GM23248 (cell line): ENCODE measurements around the gene SRPK2. TPM values are rescaled to one million over a fixed set of nuclear protein-coding genes. Genes with fewer than 3 reads are reported as not detected.

Experiments
- DNase-seq: peaks from one replicate; pipeline ENCODE4 v3.0.0-alpha.2; 2015
- H2AFZ ChIP-seq: fragments of 200-600 bp; sonication (generic); 2 replicates; pipeline ENCODE4 v1.6.1; 2016; ENCODE audit warnings: antibody characterized with exemption
- H3F3A ChIP-seq: fragments of 200-600 bp; sonication (generic); 2 replicates; pipeline ENCODE4 v1.6.1; 2016; ENCODE audit warnings: mild to moderate bottlenecking, antibody characterized with exemption, mixed run types; ENCODE audit not compliant: insufficient read depth
- H3K27ac ChIP-seq: fragments of 200-600 bp; sonication (generic); 2 replicates; pipeline ENCODE4 v1.5.1; 2016; ENCODE audit warnings: mild to moderate bottlenecking
- H3K27me3 ChIP-seq: fragments of 200-600 bp; sonication (generic); replicated peaks from 2 replicates; pipeline ENCODE4 v1.6.1; 2016; ENCODE audit warnings: mild to moderate bottlenecking; ENCODE audit not compliant: insufficient read depth
- H3K36me3 ChIP-seq: fragments of 200-600 bp; sonication (generic); 2 replicates; pipeline ENCODE4 v1.6.1; 2016; ENCODE audit warnings: low read depth, mild to moderate bottlenecking
- H3K4me1 ChIP-seq: fragments of 200-600 bp; sonication (generic); 2 replicates; pipeline ENCODE4 v1.6.1; 2016; ENCODE audit warnings: mild to moderate bottlenecking; ENCODE audit not compliant: insufficient read depth
- H3K4me2 ChIP-seq: fragments of 200-600 bp; sonication (generic); one replicate; pipeline ENCODE4 v1.6.1; 2016; ENCODE audit warnings: mild to moderate bottlenecking; ENCODE audit not compliant: unreplicated experiment
- H3K4me3 ChIP-seq: fragments of 200-600 bp; sonication (generic); 2 replicates; pipeline ENCODE4 v1.5.1; 2016; ENCODE audit warnings: mild to moderate bottlenecking
- H3K79me2 ChIP-seq: fragments of 200-600 bp; sonication (generic); 2 replicates; pipeline ENCODE4 v1.6.1; 2016; ENCODE audit warnings: mild to moderate bottlenecking; ENCODE audit not compliant: insufficient read depth
- H3K9ac ChIP-seq: fragments of 200-600 bp; sonication (generic); 2 replicates; pipeline ENCODE4 v1.6.1; 2016; ENCODE audit warnings: mild to moderate bottlenecking
- H3K9me2 ChIP-seq: fragments of 200-600 bp; sonication (generic); 2 replicates; pipeline ENCODE4 v1.6.1; 2016; ENCODE audit warnings: mixed run types, mild to moderate bottlenecking, moderate library complexity; ENCODE audit not compliant: insufficient read depth
- H3K9me3 ChIP-seq: fragments of 200-600 bp; sonication (generic); one replicate; pipeline ENCODE4 v1.6.1; 2017; ENCODE audit warnings: low read depth
- H4K20me1 ChIP-seq: fragments of 200-600 bp; sonication (generic); 2 replicates; pipeline ENCODE4 v1.6.0; 2016; ENCODE audit not compliant: insufficient read depth
- EZH2 ChIP-seq: fragments of 200-600 bp; sonication (generic); IDR thresholded peaks from 2 replicates; pipeline ENCODE4 v1.6.1; 2018; ENCODE audit warnings: antibody characterized with exemption, mild to moderate bottlenecking; ENCODE audit not compliant: insufficient read depth, poor library complexity, severe bottlenecking
- EZH2phosphoT487 ChIP-seq: fragments of 200-600 bp; sonication (generic); IDR thresholded peaks from 2 replicates; pipeline ENCODE4 v1.6.1; 2018; ENCODE audit warnings: antibody characterized with exemption, moderate library complexity, mild to moderate bottlenecking, low read depth; ENCODE audit not compliant: insufficient read depth
- WGBS, 2 experiments: methylation state at CpG; one replicate each; pipeline ENCODE4 v1.1.6; 2015 to 2017; ENCODE audit warnings: low lambda C conversion rate in 2 of 2, low coverage in 1 of 2; ENCODE audit errors: missing lambda C conversion rate in 2 of 2; 5-methylcytosine and 5-hydroxymethylcytosine counted together
- in situ Hi-C: fragments of 300-500 bp; cut with MboI; formaldehyde crosslinking; loops from 2 replicates; pipeline ENCODE4 v1.15.0; 2020
- polyA plus RNA-seq: library from polyadenylated mRNA; unstranded; fragments of >200 nt; fragmentation: Nextera tagmentation; extraction: Ambion mirVana; gene quantifications from 2 replicates; pipeline ENCODE4 v1.2.1, GENCODE V29; 2016
- total RNA-seq: library from RNA; depleted of rRNA; stranded (reverse); fragments of >200 nt; shearing (Covaris generic); gene quantifications from 2 replicates; pipeline ENCODE4 v1.2.3, GENCODE V29; 2014

The SRPK2 gene
- total and polyA plus RNA-seq, 2 experiments from 2014 or later = 53.1 to 85.2 TPM

- H3K4me2 ChIP-seq = no peak overlapping the region
- H3K27ac ChIP-seq = no peak overlapping the region
- H3K4me3 ChIP-seq = no peak overlapping the region
- H3K9me2 ChIP-seq = no peaks in the 10 kb centered on the region
- H4K20me1 ChIP-seq = no peaks in the 10 kb centered on the region; the same call in 1 of the 2 replicates
- in situ Hi-C loops = no loop called here
- no peaks in the 10 kb centered on the region for H3K36me3 ChIP-seq
- TF ChIP-seq EZH2 (no peak), EZH2phosphoT487 (no peak)
- H3K9me3 ChIP-seq = no peaks in the 10 kb centered on the region
- peaks cover 93% of the 10 kb centered on the region for H3K79me2 ChIP-seq
- no peaks in the 10 kb centered on the region for H3K4me1 ChIP-seq
- 92 to 95% methylated on average over 3 of the region's 3 CpGs for WGBS, 2 experiments
- no peaks in the 10 kb centered on the region for H3K27me3 ChIP-seq
- H3K9ac ChIP-seq = no peak overlapping the region
- H2AFZ ChIP-seq = no peak overlapping the region
- no peaks in the 10 kb centered on the region for H3F3A ChIP-seq
- no peak for DNase-seq
These were observed 99.0 kb downstream of the SRPK2 start for GRCh38 chr7:105289704-105290103.

GRCh38 chr7:105286441-105286840, 102.3 kb downstream of the SRPK2 start:
- in situ Hi-C loops = no loop called here
- Histone ChIP-seq H3K4me1 (no peaks in the 10 kb centered on the region), H3F3A (no peaks in the 10 kb centered on the region), H3K27me3 (no peaks in the 10 kb centered on the region), H3K27ac (no peak overlapping the region), H3K9me2 (no peaks in the 10 kb centered on the region), H3K4me3 (no peak overlapping the region), H3K79me2 (peaks cover 95% of the 10 kb centered on the region), H3K9ac (no peak overlapping the region), H3K9me3 (no peaks in the 10 kb centered on the region), H2AFZ (no peak overlapping the region), H4K20me1 (no peaks in the 10 kb centered on the region; the same call in 1 of the 2 replicates), H3K36me3 (no peaks in the 10 kb centered on the region), H3K4me2 (no peak overlapping the region)
- no peak for DNase-seq
- TF ChIP-seq EZH2 (no peak), EZH2phosphoT487 (no peak)
- WGBS, 2 experiments = 68 to 71% methylated on average over 3 of the region's 3 CpGs

GRCh38 chr7:105285118-105285874, 103.4 kb downstream of the SRPK2 start:
- no peak overlapping the region for H3K4me3 ChIP-seq
- no peak overlapping the region for H3K9ac ChIP-seq
- no peaks in the 10 kb centered on the region for H3K36me3 ChIP-seq
- no peak overlapping the region for H3K27ac ChIP-seq
- H3K9me3 ChIP-seq = no peaks in the 10 kb centered on the region
- peaks cover 97% of the 10 kb centered on the region for H3K79me2 ChIP-seq
- TF ChIP-seq EZH2 = no peak
- no peak for TF ChIP-seq EZH2phosphoT487
- H2AFZ ChIP-seq = no peak overlapping the region
- no peak for DNase-seq
- no peaks in the 10 kb centered on the region for H3K4me1 ChIP-seq
- H3K4me2 ChIP-seq = no peak overlapping the region
- no peaks in the 10 kb centered on the region for H3K9me2 ChIP-seq
- no peaks in the 10 kb centered on the region for H3F3A ChIP-seq
- WGBS, 2 experiments = 91 to 94% methylated on average over 11 to 12 of the region's 12 CpGs
- H3K27me3 ChIP-seq = no peaks in the 10 kb centered on the region
- in situ Hi-C loops = no loop called here
- no peaks in the 10 kb centered on the region; the same call in 1 of the 2 replicates for H4K20me1 ChIP-seq

- Histone ChIP-seq H3K4me1 (no peaks in the 10 kb centered on the region), H3K36me3 (no peaks in the 10 kb centered on the region), H4K20me1 (no peaks in the 10 kb centered on the region; the same call in 1 of the 2 replicates), H3K4me2 (no peak overlapping the region), H3K27ac (no peak overlapping the region), H3F3A (no peaks in the 10 kb centered on the region), H3K9me3 (no peaks in the 10 kb centered on the region), H3K9ac (no peak overlapping the region), H3K79me2 (peaks cover 96% of the 10 kb centered on the region), H2AFZ (no peak overlapping the region), H3K27me3 (no peaks in the 10 kb centered on the region), H3K9me2 (no peaks in the 10 kb centered on the region), H3K4me3 (no peak overlapping the region)
- in situ Hi-C loops = no loop called here
- no peak for DNase-seq
- TF ChIP-seq EZH2phosphoT487 (no peak), EZH2 (no peak)
- 96% methylated on average over 6 of the region's 6 CpGs for WGBS, 2 experiments
These were observed 104.7 kb downstream of the SRPK2 start for GRCh38 chr7:105284014-105284413.
